WTC11 (cell line): ENCODE data around the gene AP4M1. TPM values are rescaled to one million over a fixed set of nuclear protein-coding genes. Genes with fewer than 3 reads are reported as not detected.

Experiments used
- ATAC-seq: fragments of 200-7000 bp; cut with Tn5 transposase; 2 replicates; pipeline ENCODE4 v1.10.0; 2021; ENCODE audit warnings: mild to moderate bottlenecking, moderate library complexity
- CTCF ChIA-PET: fragments of 300-600 bp; sonication (Branson Sonifier 250); formaldehyde crosslinking; loops from one replicate; lab custom pipeline; 2021; ENCODE audit warnings: antibody characterized with exemption; lab: Charles Lee
- POLR2A ChIA-PET: fragments of 350-600 bp; sonication (Branson Sonifier 250); formaldehyde crosslinking; loops from one replicate; lab custom pipeline; 2021; ENCODE audit warnings: antibody characterized with exemption; lab: Charles Lee
- DNase-seq: peaks from one replicate; pipeline ENCODE4 v3.0.0; 2021; ENCODE audit warnings: low spot score
- H3K27ac Mint-ChIP-seq: 2 replicates; pipeline ENCODE4 v1.8.0; 2021; ENCODE audit warnings: mixed read lengths
- H3K27me3 Mint-ChIP-seq: 2 replicates; pipeline ENCODE4 v1.8.0; 2021; ENCODE audit warnings: low read depth, mild to moderate bottlenecking, moderate library complexity, mixed read lengths
- H3K36me3 Mint-ChIP-seq: 2 replicates; pipeline ENCODE4 v1.8.0; 2021; ENCODE audit warnings: mixed read lengths
- H3K4me1 Mint-ChIP-seq: 2 replicates; pipeline ENCODE4 v1.8.0; 2022; ENCODE audit warnings: mixed read lengths
- H3K4me3 Mint-ChIP-seq: 2 replicates; pipeline ENCODE4 v1.8.0; 2021; ENCODE audit warnings: mild to moderate bottlenecking, moderate library complexity, mixed read lengths
- H3K9me3 Mint-ChIP-seq: 2 replicates; pipeline ENCODE4 v1.8.0; 2021; ENCODE audit warnings: mixed read lengths
- CBFB ChIP-seq: sonication (generic); formaldehyde crosslinking; IDR thresholded peaks from 2 replicates; pipeline ENCODE4 v1.8.1; 2022; ENCODE audit warnings: mild to moderate bottlenecking, low read depth, missing genetic modification reagents
- EMX1 ChIP-seq: fragments of 250-450 bp; sonication (Bioruptor Pico); IDR thresholded peaks from 2 replicates; pipeline ENCODE4 v1.8.0; 2021; ENCODE audit warnings: mild to moderate bottlenecking
- FOXK1 ChIP-seq: sonication (generic); formaldehyde crosslinking; IDR thresholded peaks from 2 replicates; pipeline ENCODE4 v1.8.0; 2022; ENCODE audit warnings: mild to moderate bottlenecking, moderate library complexity, missing genetic modification reagents
- GRHL2 ChIP-seq: fragments of 250-450 bp; sonication (Bioruptor Pico); IDR thresholded peaks from 2 replicates; pipeline ENCODE4 v1.8.0; 2022; ENCODE audit warnings: mild to moderate bottlenecking, moderate library complexity; ENCODE audit not compliant: insufficient replicate concordance, severe bottlenecking
- KAT7 ChIP-seq: sonication (generic); formaldehyde crosslinking; IDR thresholded peaks from 2 replicates; pipeline ENCODE4 v1.8.1; 2023; ENCODE audit warnings: missing genetic modification reagents, mild to moderate bottlenecking, borderline replicate concordance
- NR2C2 ChIP-seq: sonication (generic); formaldehyde crosslinking; IDR thresholded peaks from 2 replicates; pipeline ENCODE4 v1.8.0; 2022; ENCODE audit warnings: mild to moderate bottlenecking, missing genetic modification reagents
- RELA ChIP-seq: sonication (generic); formaldehyde crosslinking; IDR thresholded peaks from 2 replicates; pipeline ENCODE4 v1.8.1; 2022; ENCODE audit warnings: missing genetic modification reagents, mild to moderate bottlenecking, borderline replicate concordance
- RORB ChIP-seq: fragments of 250-450 bp; sonication (Bioruptor Pico); IDR thresholded peaks from 2 replicates; pipeline ENCODE4 v1.9.0; 2021; ENCODE audit warnings: mild to moderate bottlenecking
- SP1 ChIP-seq: sonication (generic); formaldehyde crosslinking; conservative IDR thresholded peaks from 2 replicates; pipeline ENCODE4 v1.8.1; 2022; ENCODE audit warnings: missing genetic modification reagents
- ZNF317 ChIP-seq: sonication (generic); formaldehyde crosslinking; IDR thresholded peaks from 2 replicates; pipeline ENCODE4 v1.8.1; 2023; ENCODE audit warnings: low read depth, mild to moderate bottlenecking, moderate library complexity, missing genetic modification reagents, borderline replicate concordance
- ZNF416 ChIP-seq: fragments of 250-450 bp; sonication (Bioruptor Pico); IDR thresholded peaks from 2 replicates; pipeline ENCODE4 v1.9.0; 2021; ENCODE audit warnings: mild to moderate bottlenecking, inconsistent platforms
- ZNF512 ChIP-seq: sonication (generic); formaldehyde crosslinking; IDR thresholded peaks from 2 replicates; pipeline ENCODE4 v1.8.1; 2022; ENCODE audit warnings: missing genetic modification reagents, borderline replicate concordance
- ZSCAN18 ChIP-seq: fragments of 250-450 bp; sonication (Bioruptor Pico); IDR thresholded peaks from 2 replicates; pipeline ENCODE4 v2.1.2; 2022; ENCODE audit warnings: mild to moderate bottlenecking, moderate library complexity
- total RNA-seq: library from RNA; stranded (reverse); gene quantifications from 3 replicates; pipeline ENCODE4 v1.2.3, GENCODE V29; 2021
- TF ChIP-seq, protein P1 (sequence below): sonication (generic); formaldehyde crosslinking; IDR thresholded peaks from 2 replicates; pipeline ENCODE4 v1.8.1; 2023; ENCODE audit warnings: mild to moderate bottlenecking, missing genetic modification reagents, borderline replicate concordance
- TF ChIP-seq, protein P2 (sequence below): fragments of 250-450 bp; sonication (Bioruptor Pico); IDR thresholded peaks from 2 replicates; pipeline ENCODE4 v1.9.0; 2021; ENCODE audit warnings: moderate library complexity, mild to moderate bottlenecking, inconsistent platforms, borderline replicate concordance
- TF ChIP-seq, protein P3 (sequence below): sonication (generic); formaldehyde crosslinking; IDR thresholded peaks from 2 replicates; pipeline ENCODE4 v1.8.0; 2022; ENCODE audit warnings: mild to moderate bottlenecking, missing genetic modification reagents
- TF ChIP-seq, protein P4 (sequence below): sonication (generic); formaldehyde crosslinking; IDR thresholded peaks from 2 replicates; pipeline ENCODE4 v1.8.0; 2022; ENCODE audit warnings: missing genetic modification reagents
- TF ChIP-seq, protein P5 (sequence below): fragments of 250-450 bp; sonication (Bioruptor Pico); conservative IDR thresholded peaks from 2 replicates; pipeline ENCODE4 v1.9.0; 2021; ENCODE audit warnings: mild to moderate bottlenecking

Gene AP4M1
- total RNA-seq, 1 experiment from 2014 or later: 18.0 TPM

GRCh38 chr7:100111914-100112313 is 10.5 kb downstream of the AP4M1 start:
- no peaks in the 10 kb centered on the region for H3K27me3 Mint-ChIP-seq
- H3K9me3 Mint-ChIP-seq: no peaks in the 10 kb centered on the region
- DNase-seq (no peak), ATAC-seq (no peak)
- no peak overlapping the region for H3K4me3 Mint-ChIP-seq
- no peak overlapping the region for H3K27ac Mint-ChIP-seq
- H3K4me1 Mint-ChIP-seq: no peaks in the 10 kb centered on the region
- TF ChIP-seq SP1 (CRISPR knock-in tag): no peak
- TF ChIP-seq RORB: no peak
- no peak for TF ChIP-seq NR2C2 (CRISPR knock-in tag)
- TF ChIP-seq, protein P1, sequence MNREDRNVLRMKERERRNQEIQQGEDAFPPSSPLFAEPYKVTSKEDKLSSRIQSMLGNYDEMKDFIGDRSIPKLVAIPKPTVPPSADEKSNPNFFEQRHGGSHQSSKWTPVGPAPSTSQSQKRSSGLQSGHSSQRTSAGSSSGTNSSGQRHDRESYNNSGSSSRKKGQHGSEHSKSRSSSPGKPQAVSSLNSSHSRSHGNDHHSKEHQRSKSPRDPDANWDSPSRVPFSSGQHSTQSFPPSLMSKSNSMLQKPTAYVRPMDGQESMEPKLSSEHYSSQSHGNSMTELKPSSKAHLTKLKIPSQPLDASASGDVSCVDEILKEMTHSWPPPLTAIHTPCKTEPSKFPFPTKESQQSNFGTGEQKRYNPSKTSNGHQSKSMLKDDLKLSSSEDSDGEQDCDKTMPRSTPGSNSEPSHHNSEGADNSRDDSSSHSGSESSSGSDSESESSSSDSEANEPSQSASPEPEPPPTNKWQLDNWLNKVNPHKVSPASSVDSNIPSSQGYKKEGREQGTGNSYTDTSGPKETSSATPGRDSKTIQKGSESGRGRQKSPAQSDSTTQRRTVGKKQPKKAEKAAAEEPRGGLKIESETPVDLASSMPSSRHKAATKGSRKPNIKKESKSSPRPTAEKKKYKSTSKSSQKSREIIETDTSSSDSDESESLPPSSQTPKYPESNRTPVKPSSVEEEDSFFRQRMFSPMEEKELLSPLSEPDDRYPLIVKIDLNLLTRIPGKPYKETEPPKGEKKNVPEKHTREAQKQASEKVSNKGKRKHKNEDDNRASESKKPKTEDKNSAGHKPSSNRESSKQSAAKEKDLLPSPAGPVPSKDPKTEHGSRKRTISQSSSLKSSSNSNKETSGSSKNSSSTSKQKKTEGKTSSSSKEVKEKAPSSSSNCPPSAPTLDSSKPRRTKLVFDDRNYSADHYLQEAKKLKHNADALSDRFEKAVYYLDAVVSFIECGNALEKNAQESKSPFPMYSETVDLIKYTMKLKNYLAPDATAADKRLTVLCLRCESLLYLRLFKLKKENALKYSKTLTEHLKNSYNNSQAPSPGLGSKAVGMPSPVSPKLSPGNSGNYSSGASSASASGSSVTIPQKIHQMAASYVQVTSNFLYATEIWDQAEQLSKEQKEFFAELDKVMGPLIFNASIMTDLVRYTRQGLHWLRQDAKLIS (CRISPR knock-in tag): no peak
- no peak for TF ChIP-seq ZNF416
- CTCF ChIA-PET: interaction anchor here (2.3 to 2.5 kb wide), 2 partner anchors 10 to 18 kb away, joined by 13 to 17 read pairs; partner anchors contain the start of genes AP4M1 and MCM7
- peaks cover 54% of the 10 kb centered on the region for H3K36me3 Mint-ChIP-seq
- POLR2A ChIA-PET: interaction anchor here (1.3 to 2.8 kb wide), 2 partner anchors 10 to 13 kb away, joined by 4 to 17 read pairs; partner anchors contain the start of genes AP4M1 and MCM7

DNA sequence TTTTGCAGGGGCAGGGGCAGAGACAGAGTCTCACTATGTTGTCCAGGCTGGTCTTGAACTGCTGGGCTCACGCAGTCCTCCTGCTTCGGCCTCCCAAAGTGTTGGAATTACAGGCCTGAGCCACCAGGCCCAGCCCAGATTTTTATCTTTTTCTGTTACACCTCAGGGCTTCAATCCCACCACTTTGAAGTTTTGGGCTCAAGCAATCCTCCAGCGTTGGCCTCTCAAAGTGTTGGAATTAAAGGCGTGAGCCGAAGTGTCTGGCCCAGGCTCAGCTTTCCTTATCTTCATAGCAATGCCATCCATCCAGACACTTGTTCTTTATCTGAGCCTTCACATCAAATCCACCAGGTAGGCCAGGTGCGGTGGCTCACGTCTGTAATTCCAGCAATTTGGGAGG is 13.6 kb downstream of the AP4M1 start:
- no peak for ATAC-seq
- Mint-ChIP-seq H3K4me1 (peaks cover 4% of the 10 kb centered on the region; the same call in 1 of the 2 replicates), H3K9me3 (no peaks in the 10 kb centered on the region), H3K4me3 (no peak overlapping the region), H3K36me3 (peaks cover 34% of the 10 kb centered on the region), H3K27me3 (no peaks in the 10 kb centered on the region), H3K27ac (no peak overlapping the region)
- no peak for TF ChIP-seq RELA (CRISPR knock-in tag)
- TF ChIP-seq FOXK1 (CRISPR knock-in tag): no peak
- no peak for TF ChIP-seq CBFB (CRISPR knock-in tag)
- TF ChIP-seq KAT7 (CRISPR knock-in tag): no peak
- TF ChIP-seq, protein P2, sequence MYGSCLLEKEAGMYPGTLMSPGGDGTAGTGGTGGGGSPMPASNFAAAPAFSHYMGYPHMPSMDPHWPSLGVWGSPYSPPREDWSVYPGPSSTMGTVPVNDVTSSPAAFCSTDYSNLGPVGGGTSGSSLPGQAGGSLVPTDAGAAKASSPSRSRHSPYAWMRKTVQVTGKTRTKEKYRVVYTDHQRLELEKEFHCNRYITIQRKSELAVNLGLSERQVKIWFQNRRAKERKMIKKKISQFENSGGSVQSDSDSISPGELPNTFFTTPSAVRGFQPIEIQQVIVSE (CRISPR knock-in tag): no peak
- no peak for TF ChIP-seq EMX1 (CRISPR knock-in tag)
- no peak for TF ChIP-seq SP1 (CRISPR knock-in tag)
- no peak for TF ChIP-seq ZNF512
- no peak for TF ChIP-seq ZNF317
- TF ChIP-seq, protein P3, sequence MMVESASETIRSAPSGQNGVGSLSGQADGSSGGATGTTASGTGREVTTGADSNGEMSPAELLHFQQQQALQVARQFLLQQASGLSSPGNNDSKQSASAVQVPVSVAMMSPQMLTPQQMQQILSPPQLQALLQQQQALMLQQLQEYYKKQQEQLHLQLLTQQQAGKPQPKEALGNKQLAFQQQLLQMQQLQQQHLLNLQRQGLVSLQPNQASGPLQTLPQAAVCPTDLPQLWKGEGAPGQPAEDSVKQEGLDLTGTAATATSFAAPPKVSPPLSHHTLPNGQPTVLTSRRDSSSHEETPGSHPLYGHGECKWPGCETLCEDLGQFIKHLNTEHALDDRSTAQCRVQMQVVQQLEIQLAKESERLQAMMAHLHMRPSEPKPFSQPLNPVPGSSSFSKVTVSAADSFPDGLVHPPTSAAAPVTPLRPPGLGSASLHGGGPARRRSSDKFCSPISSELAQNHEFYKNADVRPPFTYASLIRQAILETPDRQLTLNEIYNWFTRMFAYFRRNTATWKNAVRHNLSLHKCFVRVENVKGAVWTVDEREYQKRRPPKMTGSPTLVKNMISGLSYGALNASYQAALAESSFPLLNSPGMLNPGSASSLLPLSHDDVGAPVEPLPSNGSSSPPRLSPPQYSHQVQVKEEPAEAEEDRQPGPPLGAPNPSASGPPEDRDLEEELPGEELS (CRISPR knock-in tag): no peak
- TF ChIP-seq ZSCAN18 (CRISPR knock-in tag): no peak
- TF ChIP-seq, protein P4, sequence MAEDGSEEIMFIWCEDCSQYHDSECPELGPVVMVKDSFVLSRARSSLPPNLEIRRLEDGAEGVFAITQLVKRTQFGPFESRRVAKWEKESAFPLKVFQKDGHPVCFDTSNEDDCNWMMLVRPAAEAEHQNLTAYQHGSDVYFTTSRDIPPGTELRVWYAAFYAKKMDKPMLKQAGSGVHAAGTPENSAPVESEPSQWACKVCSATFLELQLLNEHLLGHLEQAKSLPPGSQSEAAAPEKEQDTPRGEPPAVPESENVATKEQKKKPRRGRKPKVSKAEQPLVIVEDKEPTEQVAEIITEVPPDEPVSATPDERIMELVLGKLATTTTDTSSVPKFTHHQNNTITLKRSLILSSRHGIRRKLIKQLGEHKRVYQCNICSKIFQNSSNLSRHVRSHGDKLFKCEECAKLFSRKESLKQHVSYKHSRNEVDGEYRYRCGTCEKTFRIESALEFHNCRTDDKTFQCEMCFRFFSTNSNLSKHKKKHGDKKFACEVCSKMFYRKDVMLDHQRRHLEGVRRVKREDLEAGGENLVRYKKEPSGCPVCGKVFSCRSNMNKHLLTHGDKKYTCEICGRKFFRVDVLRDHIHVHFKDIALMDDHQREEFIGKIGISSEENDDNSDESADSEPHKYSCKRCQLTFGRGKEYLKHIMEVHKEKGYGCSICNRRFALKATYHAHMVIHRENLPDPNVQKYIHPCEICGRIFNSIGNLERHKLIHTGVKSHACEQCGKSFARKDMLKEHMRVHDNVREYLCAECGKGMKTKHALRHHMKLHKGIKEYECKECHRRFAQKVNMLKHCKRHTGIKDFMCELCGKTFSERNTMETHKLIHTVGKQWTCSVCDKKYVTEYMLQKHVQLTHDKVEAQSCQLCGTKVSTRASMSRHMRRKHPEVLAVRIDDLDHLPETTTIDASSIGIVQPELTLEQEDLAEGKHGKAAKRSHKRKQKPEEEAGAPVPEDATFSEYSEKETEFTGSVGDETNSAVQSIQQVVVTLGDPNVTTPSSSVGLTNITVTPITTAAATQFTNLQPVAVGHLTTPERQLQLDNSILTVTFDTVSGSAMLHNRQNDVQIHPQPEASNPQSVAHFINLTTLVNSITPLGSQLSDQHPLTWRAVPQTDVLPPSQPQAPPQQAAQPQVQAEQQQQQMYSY (CRISPR knock-in tag): no peak
- TF ChIP-seq RORB: no peak
- no peak for TF ChIP-seq GRHL2 (CRISPR knock-in tag)
- TF ChIP-seq, protein P5, sequence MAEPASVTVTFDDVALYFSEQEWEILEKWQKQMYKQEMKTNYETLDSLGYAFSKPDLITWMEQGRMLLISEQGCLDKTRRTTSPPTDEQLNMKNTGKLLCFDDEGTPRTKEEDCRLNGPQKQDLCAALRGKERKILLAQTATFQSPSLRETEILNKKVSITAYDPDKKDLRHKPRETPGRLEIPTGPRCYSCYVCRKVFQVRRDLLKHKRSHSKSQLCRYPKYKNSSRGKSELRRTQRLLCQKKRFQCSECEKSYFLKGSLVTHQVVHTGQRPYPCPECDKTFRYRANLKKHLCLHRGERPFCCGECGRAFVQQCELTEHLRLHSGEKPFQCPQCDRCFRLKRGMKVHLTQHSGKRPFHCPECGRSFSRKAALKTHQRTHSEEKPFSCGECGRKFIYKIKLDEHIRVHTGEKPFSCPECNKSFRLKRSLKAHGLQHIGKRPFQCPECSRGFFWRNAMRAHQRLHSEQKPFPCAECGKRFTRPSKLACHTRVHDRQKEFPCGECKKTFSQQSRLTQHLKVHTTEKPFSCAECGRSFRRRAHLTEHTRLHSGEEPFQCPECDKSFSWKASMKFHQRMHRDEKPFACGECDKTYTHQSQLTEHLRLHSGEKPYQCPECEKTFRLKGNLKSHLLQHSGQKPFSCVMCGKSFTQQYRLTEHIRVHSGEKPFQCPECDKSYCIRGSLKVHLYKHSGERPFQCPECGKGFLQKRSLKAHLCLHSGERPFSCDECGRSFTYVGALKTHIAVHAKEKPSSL: no peak
- POLR2A ChIA-PET: no interaction called here
- no peak for DNase-seq
- CTCF ChIA-PET: no interaction called here
